HCT116 (cell line): Measurements from ENCODE around the gene MACF1. TPM values are rescaled to one million over a fixed set of nuclear protein-coding genes. Genes with fewer than 3 reads are reported as not detected.

Experiments
- ATAC-seq: fragments of 200-7000 bp; cut with Tn5 transposase; 2 replicates; pipeline ENCODE4 v1.9.1; 2020; ENCODE audit warnings: mild to moderate bottlenecking, moderate library complexity
- BruUV-seq: library from RNA; stranded (reverse); fragments of 400-500 nt; replicated peaks from 2 replicates; lab custom pipeline; 2021; lab: Mats Ljungman, UMichigan
- CTCF ChIA-PET: fragments of 300-600 bp; sonication (Branson Sonifier 250); formaldehyde crosslinking; loops from one replicate; lab custom pipeline; 2021; ENCODE audit warnings: antibody characterized with exemption; lab: Charles Lee
- POLR2A ChIA-PET: fragments of 300-600, 350-600 bp; sonication (Branson Sonifier 250); formaldehyde crosslinking; loops from one replicate; lab custom pipeline; 2021; ENCODE audit warnings: antibody characterized with exemption; lab: Charles Lee
- RAD21 ChIA-PET, 2 experiments: fragments of 300-600 bp; sonication (Branson Sonifier 250); formaldehyde crosslinking; loops; one replicate each; lab custom pipeline; 2023; ENCODE audit warnings: low total read pairs in 2 of 2; ENCODE audit not compliant: uncharacterized antibody in 2 of 2, unreplicated experiment in 2 of 2, low non-redundant PET in 1 of 2; lab: Charles Lee
- DNase-seq: peaks from one replicate; pipeline ENCODE4 v3.0.0-alpha.2; 2010; ENCODE audit warnings: low read depth, low spot score
- H2AFZ ChIP-seq: fragments of 200-600 bp; shearing (Covaris generic), sonication (generic); 2 replicates; pipeline ENCODE4 v1.6.1; 2017; ENCODE audit warnings: low read depth, mixed run types, mixed read lengths, antibody characterized with exemption, low read length; ENCODE audit not compliant: poor library complexity, severe bottlenecking
- H3K27ac ChIP-seq: 2 replicates; pipeline ENCODE4 v1.5.1; 2012; ENCODE audit warnings: low read depth, low read length
- H3K27me3 ChIP-seq: fragments of 200-600 bp; sonication (generic); 2 replicates; pipeline ENCODE4 v1.6.1; 2016; ENCODE audit warnings: mixed run types, low read length, mixed read lengths; ENCODE audit not compliant: insufficient read depth
- H3K36me3 ChIP-seq, 2 experiments: fragments of 200-500 bp in 1 of 2; fragments of 200-600 bp in 1 of 2; sonication (Bioruptor generic) in 1 of 2; sonication (generic) in 1 of 2; 2 replicates each; pipeline versions ENCODE4 v1.5.1 to v1.6.1; 2014 to 2016; ENCODE audit warnings: low read length in 2 of 2, inconsistent platforms in 1 of 2, mixed read lengths in 1 of 2, mixed run types in 1 of 2; ENCODE audit not compliant: insufficient read depth in 2 of 2, control insufficient read depth in 1 of 2
- H3K4me1 ChIP-seq, 2 experiments: fragments of 200-600 bp in 1 of 2; sonication (generic) in 1 of 2; 2 replicates each; pipeline versions ENCODE4 v1.5.1 to v1.6.1; 2012 to 2017; ENCODE audit warnings: low read length in 2 of 2, inconsistent platforms in 1 of 2, mild to moderate bottlenecking in 1 of 2, mixed read lengths in 1 of 2, mixed run types in 1 of 2, moderate library complexity in 1 of 2; ENCODE audit not compliant: insufficient read depth in 2 of 2, control insufficient read depth in 1 of 2
- H3K4me2 ChIP-seq: fragments of 200-600 bp; sonication (generic); 2 replicates; pipeline ENCODE4 v1.6.1; 2017; ENCODE audit warnings: mixed run types, low read length, mixed read lengths
- H3K4me3 ChIP-seq, 2 experiments: fragments of 200-600 bp in 1 of 2; sonication (generic) in 1 of 2; replicated peaks in 1 of 2; 2 replicates each; pipeline ENCODE4 v1.5.1; 2011 to 2016; ENCODE audit warnings: low read length in 2 of 2, control low read depth in 1 of 2, low read depth in 1 of 2, mild to moderate bottlenecking in 1 of 2, mixed read lengths in 1 of 2, mixed run types in 1 of 2
- H3K79me2 ChIP-seq: fragments of 200-600 bp; sonication (generic); 2 replicates; pipeline ENCODE4 v1.6.1; 2017; ENCODE audit warnings: mild to moderate bottlenecking, mixed run types, low read length, moderate library complexity, mixed read lengths; ENCODE audit not compliant: insufficient read depth
- H3K9ac ChIP-seq: fragments of 200-600 bp; sonication (generic); 2 replicates; pipeline ENCODE4 v1.6.1; 2016; ENCODE audit warnings: low read length, mixed read lengths
- H3K9me2 ChIP-seq: fragments of 200-600 bp; sonication (generic), shearing (Covaris generic); 2 replicates; pipeline ENCODE4 v1.6.1; 2017; ENCODE audit warnings: mixed run types, mild to moderate bottlenecking, moderate library complexity; ENCODE audit not compliant: insufficient read depth
- H3K9me3 ChIP-seq, 2 experiments: fragments of 200-500 bp in 1 of 2; fragments of 200-600 bp in 1 of 2; sonication (Bioruptor generic) in 1 of 2; sonication (generic) in 1 of 2; 2 replicates each; pipeline ENCODE4 v1.6.1; 2014 to 2017; ENCODE audit warnings: low read length in 2 of 2, mixed read lengths in 2 of 2, inconsistent platforms in 1 of 2, low read depth in 1 of 2, mild to moderate bottlenecking in 1 of 2, mixed run types in 1 of 2, moderate library complexity in 1 of 2; ENCODE audit not compliant: control insufficient read depth in 1 of 2, insufficient read depth in 1 of 2
- H4K20me1 ChIP-seq: fragments of 200-600 bp; sonication (generic), shearing (Covaris generic); 2 replicates; pipeline ENCODE4 v1.6.1; 2017; ENCODE audit warnings: mixed run types, mild to moderate bottlenecking, moderate library complexity; ENCODE audit not compliant: insufficient read depth
- ATF3 ChIP-seq: IDR thresholded peaks from 2 replicates; pipeline ENCODE4 v1.6.1; 2012
- CBX3 ChIP-seq: IDR thresholded peaks from 2 replicates; pipeline ENCODE4 v1.6.1; 2012; ENCODE audit warnings: low read depth
- CEBPB ChIP-seq: IDR thresholded peaks from 2 replicates; pipeline ENCODE4 v1.6.1; 2012; ENCODE audit warnings: low read depth
- CTCF ChIP-seq, 3 experiments: fragments of 200-600 bp in 1 of 3; sonication (generic) in 1 of 3; IDR thresholded peaks in 2 of 3; conservative IDR thresholded peaks in 1 of 3; 2 replicates each; pipeline ENCODE4 v1.5.1; 2012 to 2017; ENCODE audit warnings: low read depth in 2 of 3, low read length in 2 of 3, antibody characterized with exemption in 1 of 3, borderline replicate concordance in 1 of 3, control low read depth in 1 of 3, mild to moderate bottlenecking in 1 of 3, mixed read lengths in 1 of 3, mixed run types in 1 of 3, moderate library complexity in 1 of 3; ENCODE audit not compliant: insufficient read depth in 1 of 3
- EGR1 ChIP-seq: IDR thresholded peaks from 2 replicates; pipeline ENCODE4 v1.6.1; 2012; ENCODE audit warnings: low read depth
- ELF1 ChIP-seq: IDR thresholded peaks from 2 replicates; pipeline ENCODE4 v1.6.1; 2012; ENCODE audit warnings: low read depth, borderline replicate concordance
- MAX ChIP-seq: IDR thresholded peaks from 2 replicates; pipeline ENCODE4 v1.6.1; 2012
- POLR2A ChIP-seq: IDR thresholded peaks from 2 replicates; pipeline ENCODE4 v1.7.0; 2011; ENCODE audit warnings: borderline replicate concordance; ENCODE audit not compliant: insufficient read depth, insufficient read length; ENCODE audit errors: extremely low read depth
- RAD21 ChIP-seq: IDR thresholded peaks from 2 replicates; pipeline ENCODE4 v1.6.1; 2012; ENCODE audit warnings: low read depth, mild to moderate bottlenecking
- REST ChIP-seq: IDR thresholded peaks from 2 replicates; pipeline ENCODE4 v1.6.1; 2012; ENCODE audit warnings: low read depth
- SIN3A ChIP-seq: IDR thresholded peaks from 2 replicates; pipeline ENCODE4 v1.6.1; 2012; ENCODE audit warnings: low read depth
- SP1 ChIP-seq: IDR thresholded peaks from 2 replicates; pipeline ENCODE4 v1.6.1; 2012; ENCODE audit warnings: low read depth
- SRF ChIP-seq: IDR thresholded peaks from 2 replicates; pipeline ENCODE4 v1.6.1; 2012; ENCODE audit warnings: low read depth
- TCF7L2 ChIP-seq: IDR thresholded peaks from 2 replicates; pipeline ENCODE4 v1.7.0; 2011; ENCODE audit warnings: borderline replicate concordance, inconsistent platforms; ENCODE audit not compliant: insufficient read depth, insufficient read length; ENCODE audit errors: extremely low read depth
- ZBTB33 ChIP-seq: IDR thresholded peaks from 2 replicates; pipeline ENCODE4 v1.6.1; 2011; ENCODE audit warnings: mild to moderate bottlenecking, low read length, moderate library complexity; ENCODE audit not compliant: insufficient replicate concordance; ENCODE audit errors: extremely low read depth
- ZNF274 ChIP-seq: fragments of 200-500 bp; sonication (Bioruptor generic); IDR thresholded peaks from 2 replicates; pipeline ENCODE4 v1.6.1; 2014; ENCODE audit warnings: mild to moderate bottlenecking, low read depth, low read length, inconsistent platforms
- intact Hi-C: fragments of 100-400 bp; cut with micrococcal nuclease; formaldehyde crosslinking; loops from 2 replicates; pipeline ENCODE4 v1.10.0; 2022
- total RNA-seq: library from RNA; stranded (reverse); gene quantifications from one replicate; pipeline ENCODE4 v1.2.1, GENCODE V29; 2021; ENCODE audit not compliant: unreplicated experiment

MACF1 gene
- total RNA-seq, 1 experiment from 2014 or later = 146 TPM

GRCh38 chr1:39450956-39451606 lies 246.6 kb downstream of the MACF1 start:
- Histone ChIP-seq H2AFZ (no peak overlapping the region), H3K9ac (no peak overlapping the region)
- no peak for TF ChIP-seq ELF1
- no peak for TF ChIP-seq REST
- no peak for TF ChIP-seq SIN3A
- TF ChIP-seq ZBTB33 = no peak
- TF ChIP-seq SRF = no peak
- no peak for TF ChIP-seq CTCF (IDR thresholded peaks at IDR 0.05 in 2 of 3, conservative IDR thresholded peaks at IDR 0.05 in 1 of 3; ENCODE audit: borderline replicate concordance in 1 of 3, insufficient read depth in 1 of 3, low read depth in 2 of 3, low read length in 2 of 3)
- no peak for TF ChIP-seq ATF3
- no peak for TF ChIP-seq EGR1
- TF ChIP-seq CEBPB = no peak
- TF ChIP-seq RAD21 = no peak
- TF ChIP-seq SP1 = no peak
- no peak for TF ChIP-seq CBX3
- TF ChIP-seq POLR2A = no peak
- no peak for TF ChIP-seq MAX
- TF ChIP-seq ZNF274 = no peak
- no peak for TF ChIP-seq TCF7L2
- TF ChIP-seq, all 23 proteins: peak for 0
- peaks cover 58 to 71% of the 10 kb centered on the region in 2 experiments for H3K36me3 ChIP-seq
- H3K27ac ChIP-seq = no peak overlapping the region
- no TSS peak for BruUV-seq
- no peaks in the 10 kb centered on the region for H3K9me2 ChIP-seq
- ChIA-PET POLR2A (no interaction called here), CTCF (no interaction called here), RAD21 (interaction anchor here in 1 of 2 experiments (0.6 kb wide), 1 partner anchor 10 kb away, joined by 3 read pairs; no protein-coding TSS in a partner anchor)
- H3K4me2 ChIP-seq = no peak overlapping the region
- no peaks in the 10 kb centered on the region for H3K4me1 ChIP-seq
- H3K27me3 ChIP-seq = no peaks in the 10 kb centered on the region
- H3K79me2 ChIP-seq = no peaks in the 10 kb centered on the region
- intact Hi-C loops = no loop called here
- H3K4me3 ChIP-seq = no peak overlapping the region
- ATAC-seq = no peak
- H3K9me3 ChIP-seq = no peaks in the 10 kb centered on the region
- no peaks in the 10 kb centered on the region for H4K20me1 ChIP-seq
- DNase-seq = no peak
